GM15510 (cell line): ENCODE results near the gene BACH2.

ENCODE experiments used
- POLR2A ChIP-seq: IDR thresholded peaks from 3 replicates; pipeline ENCODE4 v1.6.1; 2011; ENCODE audit warnings: borderline replicate concordance; ENCODE audit not compliant: insufficient read length; ENCODE audit errors: extremely low read depth

Gene BACH2

GRCh38 chr6:90140683-90141082 is 156.0 kb downstream of the BACH2 start:
- no peak for TF ChIP-seq POLR2A

GRCh38 chr6:90139272-90139817 is 157.3 kb downstream of the BACH2 start:
- no peak for TF ChIP-seq POLR2A

- no peak for TF ChIP-seq POLR2A
Observed at GRCh38 chr6:90136837-90137568, 159.6 kb downstream of the BACH2 start.

GRCh38 chr6:90136176-90136575 is 160.5 kb downstream of the BACH2 start:
- no peak for TF ChIP-seq POLR2A

- TF ChIP-seq POLR2A = no peak
Observed at GRCh38 chr6:90135667-90136066, 161.0 kb downstream of the BACH2 start.

GRCh38 chr6:90131614-90132423 is 164.8 kb downstream of the BACH2 start:
- no peak for TF ChIP-seq POLR2A

GRCh38 chr6:90131125-90131524 is 165.5 kb downstream of the BACH2 start:
- no peak for TF ChIP-seq POLR2A

- TF ChIP-seq POLR2A = no peak
Observed at GRCh38 chr6:90127595-90127994, 169.0 kb downstream of the BACH2 start.

- no peak for TF ChIP-seq POLR2A
Observed at GRCh38 chr6:90126839-90127238, 169.8 kb downstream of the BACH2 start.

- no peak for TF ChIP-seq POLR2A
Observed at GRCh38 chr6:90126181-90126580, 170.5 kb downstream of the BACH2 start.

GRCh38 chr6:90124874-90125510 is 171.7 kb downstream of the BACH2 start:
- TF ChIP-seq POLR2A = no peak

GRCh38 chr6:90123831-90124230 is 172.8 kb downstream of the BACH2 start:
- no peak for TF ChIP-seq POLR2A

- no peak for TF ChIP-seq POLR2A
Observed at GRCh38 chr6:90121982-90122381, 174.7 kb downstream of the BACH2 start.

GRCh38 chr6:90120327-90120726 is 176.3 kb downstream of the BACH2 start:
- TF ChIP-seq POLR2A = no peak

- no peak for TF ChIP-seq POLR2A
Observed at GRCh38 chr6:90119618-90120017, 177.0 kb downstream of the BACH2 start.
